DOHH2 (cell line): ENCODE results near the gene LMCD1.

Experiments used
- H3F3A ChIP-seq: fragments of 200-600 bp; sonication (generic), shearing (Covaris generic); 2 replicates; pipeline ENCODE4 v1.6.0; 2016; ENCODE audit warnings: antibody characterized with exemption, mild to moderate bottlenecking; ENCODE audit not compliant: control insufficient read depth, insufficient read depth
- H3K27ac ChIP-seq: fragments of 200-600 bp; sonication (generic); 2 replicates; pipeline ENCODE4 v1.5.1; 2014; ENCODE audit warnings: low read depth, mild to moderate bottlenecking, low read length, moderate library complexity
- H3K27me3 ChIP-seq: fragments of 200-600 bp; sonication (generic); 2 replicates; pipeline ENCODE4 v1.6.1; 2014; ENCODE audit warnings: mild to moderate bottlenecking, low read length, mixed read lengths; ENCODE audit not compliant: control insufficient read depth
- H3K36me3 ChIP-seq: fragments of 200-600 bp; sonication (generic); 2 replicates; pipeline ENCODE4 v1.6.1; 2014; ENCODE audit warnings: mild to moderate bottlenecking, low read length, moderate library complexity, mixed read lengths; ENCODE audit not compliant: control insufficient read depth
- H3K4me1 ChIP-seq: fragments of 200-600 bp; sonication (generic); 2 replicates; pipeline ENCODE4 v1.6.1; 2014; ENCODE audit warnings: mild to moderate bottlenecking, low read length, mixed read lengths; ENCODE audit not compliant: control insufficient read depth
- H3K4me2 ChIP-seq: fragments of 200-600 bp; sonication (generic); 2 replicates; pipeline ENCODE4 v1.6.0; 2014; ENCODE audit warnings: mild to moderate bottlenecking, low read length, moderate library complexity
- H3K4me3 ChIP-seq: fragments of 200-600 bp; sonication (generic); 2 replicates; pipeline ENCODE4 v1.5.1; 2014; ENCODE audit warnings: mild to moderate bottlenecking, low read length, mixed read lengths
- H3K79me2 ChIP-seq: fragments of 200-600 bp; sonication (generic); 2 replicates; pipeline ENCODE4 v1.6.1; 2014; ENCODE audit warnings: mild to moderate bottlenecking, low read length, mixed read lengths; ENCODE audit not compliant: control insufficient read depth
- H3K9me2 ChIP-seq: fragments of 200-600 bp; sonication (generic); replicated peaks from 2 replicates; pipeline ENCODE4 v1.6.1; 2014; ENCODE audit warnings: mild to moderate bottlenecking, low read length, mixed read lengths; ENCODE audit not compliant: control insufficient read depth
- H3K9me3 ChIP-seq: fragments of 200-600 bp; sonication (generic); 2 replicates; pipeline ENCODE4 v1.6.1; 2014; ENCODE audit warnings: antibody characterized with exemption, low read length, mixed read lengths; ENCODE audit not compliant: control insufficient read depth, insufficient read depth
- H4K20me1 ChIP-seq: fragments of 200-600 bp; sonication (generic); 2 replicates; pipeline ENCODE4 v1.6.0; 2014; ENCODE audit warnings: low read depth, mild to moderate bottlenecking, antibody characterized with exemption, low read length, moderate library complexity; ENCODE audit not compliant: control insufficient read depth, insufficient read depth
- EZH2phosphoT487 ChIP-seq: fragments of 200-600 bp; sonication (generic); IDR thresholded peaks from 2 replicates; pipeline ENCODE4 v1.6.1; 2017; ENCODE audit warnings: borderline replicate concordance, mild to moderate bottlenecking, antibody characterized with exemption, low read length, moderate library complexity, mixed read lengths
- TF ChIP-seq, protein P1 (sequence below): fragments of 200-600 bp; sonication (generic); IDR thresholded peaks from one replicate; pipeline ENCODE4 v1.5.1; 2014; ENCODE audit warnings: antibody characterized with exemption, mild to moderate bottlenecking, low read depth, low read length; ENCODE audit not compliant: poor library complexity, severe bottlenecking

Gene LMCD1

DNA sequence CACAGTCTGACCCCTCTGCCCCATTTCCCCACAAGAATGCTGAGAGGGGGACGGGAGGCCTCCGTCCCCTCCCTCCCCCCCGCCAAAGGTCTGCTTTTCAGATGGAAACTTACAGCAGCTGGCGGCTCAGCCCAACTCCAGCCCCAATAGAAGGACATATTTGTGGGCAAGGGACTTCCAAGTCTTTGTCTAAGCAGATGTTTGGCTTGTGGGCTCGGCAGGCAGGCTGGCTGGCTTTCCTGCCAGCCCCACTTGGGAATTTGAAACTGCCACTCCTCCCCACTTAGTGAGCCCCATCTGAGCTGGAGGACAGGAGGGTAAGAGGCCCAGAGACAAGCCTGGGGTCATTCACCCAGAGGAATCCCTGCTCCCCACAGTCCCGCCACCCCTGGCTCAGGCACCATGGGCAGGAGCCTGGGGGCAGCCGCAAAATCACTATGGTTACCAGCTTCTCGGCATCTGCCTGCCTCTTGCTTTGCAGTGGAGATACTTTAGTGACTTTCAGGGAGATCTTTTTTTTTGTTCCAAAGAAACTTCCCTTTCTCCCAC lies 53.6 kb downstream of the LMCD1 start:
- no peaks in the 10 kb centered on the region for H3K27me3 ChIP-seq
- H3K27ac ChIP-seq = no peak overlapping the region
- no peaks in the 10 kb centered on the region for H3K9me2 ChIP-seq
- no peaks in the 10 kb centered on the region for H3K4me1 ChIP-seq
- H4K20me1 ChIP-seq = no peaks in the 10 kb centered on the region
- H3K4me3 ChIP-seq = no peak overlapping the region
- H3F3A ChIP-seq = no peaks in the 10 kb centered on the region
- H3K4me2 ChIP-seq = no peak overlapping the region
- H3K79me2 ChIP-seq = no peaks in the 10 kb centered on the region
- no peaks in the 10 kb centered on the region for H3K9me3 ChIP-seq
- H3K36me3 ChIP-seq = no peaks in the 10 kb centered on the region
- TF ChIP-seq EZH2phosphoT487 = no peak
- TF ChIP-seq, protein P1, sequence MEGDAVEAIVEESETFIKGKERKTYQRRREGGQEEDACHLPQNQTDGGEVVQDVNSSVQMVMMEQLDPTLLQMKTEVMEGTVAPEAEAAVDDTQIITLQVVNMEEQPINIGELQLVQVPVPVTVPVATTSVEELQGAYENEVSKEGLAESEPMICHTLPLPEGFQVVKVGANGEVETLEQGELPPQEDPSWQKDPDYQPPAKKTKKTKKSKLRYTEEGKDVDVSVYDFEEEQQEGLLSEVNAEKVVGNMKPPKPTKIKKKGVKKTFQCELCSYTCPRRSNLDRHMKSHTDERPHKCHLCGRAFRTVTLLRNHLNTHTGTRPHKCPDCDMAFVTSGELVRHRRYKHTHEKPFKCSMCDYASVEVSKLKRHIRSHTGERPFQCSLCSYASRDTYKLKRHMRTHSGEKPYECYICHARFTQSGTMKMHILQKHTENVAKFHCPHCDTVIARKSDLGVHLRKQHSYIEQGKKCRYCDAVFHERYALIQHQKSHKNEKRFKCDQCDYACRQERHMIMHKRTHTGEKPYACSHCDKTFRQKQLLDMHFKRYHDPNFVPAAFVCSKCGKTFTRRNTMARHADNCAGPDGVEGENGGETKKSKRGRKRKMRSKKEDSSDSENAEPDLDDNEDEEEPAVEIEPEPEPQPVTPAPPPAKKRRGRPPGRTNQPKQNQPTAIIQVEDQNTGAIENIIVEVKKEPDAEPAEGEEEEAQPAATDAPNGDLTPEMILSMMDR = no peak

DNA sequence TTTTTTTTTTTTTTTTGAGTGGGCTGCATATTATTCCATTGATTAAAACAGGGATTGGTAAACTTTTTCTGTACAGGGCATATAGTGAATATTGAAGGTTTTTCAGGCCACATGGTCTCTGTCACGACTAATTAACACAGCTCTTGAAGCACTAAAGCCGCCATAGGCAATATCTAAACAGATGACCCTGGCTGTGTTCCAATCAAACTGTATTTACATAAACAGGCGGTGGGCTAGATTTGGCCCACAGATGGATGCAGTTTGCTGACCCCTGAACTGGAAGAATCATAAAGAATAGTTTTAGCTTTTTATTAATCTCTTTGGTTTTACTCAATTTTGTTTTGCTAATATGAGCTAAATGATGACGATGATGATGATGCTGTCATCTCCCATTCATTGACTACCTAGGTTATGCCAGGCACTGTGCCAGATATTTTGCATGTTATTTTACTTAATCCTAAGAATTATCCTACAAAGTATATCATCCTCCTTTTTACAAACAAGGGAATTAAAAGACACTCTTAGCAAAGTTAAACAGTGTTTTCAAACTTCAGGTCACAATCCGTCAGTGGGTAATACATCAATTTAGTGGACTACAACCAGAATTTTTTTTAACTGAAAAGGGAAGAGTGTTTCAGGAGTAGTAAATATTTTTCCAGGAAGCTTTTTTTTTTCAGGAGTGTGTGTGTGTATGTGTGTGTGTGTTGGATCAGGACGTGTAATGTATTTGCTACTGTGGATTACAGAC lies 54.3 kb downstream of the LMCD1 start:
- no peaks in the 10 kb centered on the region for H3K79me2 ChIP-seq
- H4K20me1 ChIP-seq = no peaks in the 10 kb centered on the region
- H3K36me3 ChIP-seq = no peaks in the 10 kb centered on the region
- H3K27ac ChIP-seq = no peak overlapping the region
- TF ChIP-seq EZH2phosphoT487 = no peak
- TF ChIP-seq, protein P1 = no peak
- H3K4me1 ChIP-seq = no peaks in the 10 kb centered on the region
- no peaks in the 10 kb centered on the region for H3K9me3 ChIP-seq
- H3K27me3 ChIP-seq = no peaks in the 10 kb centered on the region
- no peak overlapping the region for H3K4me2 ChIP-seq
- H3K4me3 ChIP-seq = no peak overlapping the region
- no peaks in the 10 kb centered on the region for H3K9me2 ChIP-seq
- no peaks in the 10 kb centered on the region for H3F3A ChIP-seq

DNA sequence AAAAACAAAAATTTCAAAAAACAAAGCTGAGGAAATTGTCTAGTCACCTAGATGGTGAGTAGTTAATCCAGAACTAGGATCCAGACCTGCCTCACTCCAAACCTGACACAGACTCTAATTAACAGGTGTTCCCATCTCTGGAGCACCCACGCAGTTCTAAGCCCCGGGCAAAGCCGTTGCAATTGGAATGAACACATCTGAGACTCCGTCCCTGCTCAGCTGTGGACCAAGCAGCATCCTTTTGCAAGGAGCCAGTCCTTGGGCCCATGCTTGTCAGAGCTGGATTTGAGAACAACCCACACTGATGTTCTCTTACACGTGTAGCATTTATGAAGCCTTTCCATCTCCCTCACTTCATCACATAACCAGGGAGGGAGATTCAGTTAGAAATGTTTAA lies 54.8 kb downstream of the LMCD1 start:
- Histone ChIP-seq H3K9me3 (no peaks in the 10 kb centered on the region), H3F3A (no peaks in the 10 kb centered on the region), H4K20me1 (no peaks in the 10 kb centered on the region), H3K4me2 (no peak overlapping the region), H3K27ac (no peak overlapping the region), H3K36me3 (no peaks in the 10 kb centered on the region), H3K4me1 (no peaks in the 10 kb centered on the region), H3K27me3 (no peaks in the 10 kb centered on the region), H3K9me2 (no peaks in the 10 kb centered on the region), H3K79me2 (no peaks in the 10 kb centered on the region), H3K4me3 (no peak overlapping the region)
- TF ChIP-seq, protein P1 = no peak
- TF ChIP-seq EZH2phosphoT487 = no peak
